Pancreas (tissue), 10 donors: Measurements from ENCODE around the gene CCDC106. TPM values are rescaled to one million over a fixed set of nuclear protein-coding genes. Genes with fewer than 3 reads are reported as not detected.

ENCODE experiments used
- ATAC-seq, 4 donors: fragments of 200-7000 bp; cut with Tn5 transposase; one replicate each; pipeline versions ENCODE4 v1.8.0 to v1.9.1; 2020; ENCODE audit warnings: mild to moderate bottlenecking in 4 of 4, moderate library complexity in 4 of 4
- DNase-seq, 6 donors: peaks; one replicate each; pipeline ENCODE4 v3.0.0-alpha.2; 2020
- FAIRE-seq: peaks from 2 replicates; lab custom pipeline; 2012; peaks lifted over from hg19 to GRCh38; lab: Jason Lieb, UNC
- H3K27ac ChIP-seq, 4 donors: fragments of 200-600 bp; sonication (generic); 1 replicate in 3 of 4; 2 replicates in 1 of 4; pipeline versions ENCODE4 v1.5.0 to v1.8.0; 2020
- H3K27me3 ChIP-seq, 4 donors: fragments of 200-600 bp; one replicate each; pipeline ENCODE4 v1.8.0; 2021
- H3K36me3 ChIP-seq, 3 donors: fragments of 200-600 bp; sonication (generic) in 1 of 3; one replicate each; pipeline versions ENCODE4 v1.5.0 to v1.8.0; 2020 to 2021
- H3K4me1 ChIP-seq, 3 donors: fragments of 200-600 bp; one replicate each; pipeline ENCODE4 v1.8.0; 2021
- H3K4me3 ChIP-seq, 4 donors: fragments of 200-600 bp; sonication (generic) in 2 of 4; one replicate each; pipeline versions ENCODE4 v1.5.0 to v1.8.0; 2020 to 2021
- H3K9me3 ChIP-seq, 4 donors: fragments of 200-600 bp; one replicate each; pipeline ENCODE4 v1.8.0; 2021
- WGBS, 2 donors: extraction: QIAGEN DNeasy Blood & Tissue Kit; methylation state at CpG; one replicate each; pipeline ENCODE4 v1.1.7; 2013; 5-methylcytosine and 5-hydroxymethylcytosine counted together
- intact Hi-C, 3 donors: fragments of 100-400 bp; cut with DNase I; formaldehyde crosslinking; loops; one replicate each; pipeline versions ENCODE4 v1.11.1 to v1.14.2; 2022
- polyA plus RNA-seq, 2 donors: library from polyadenylated mRNA; stranded (reverse); fragments of 200-250 nt; gene quantifications; one replicate each; pipeline ENCODE4 v1.2.3, GENCODE V29; 2013
- total RNA-seq, 6 donors: library from RNA; stranded (reverse); fragmentation: NEBNext Ultra II Directional in 4 of 6; extraction: Animal tissue kit (Norgen Biotek cat#: 25700) in 4 of 6; gene quantifications; one replicate each; pipeline versions ENCODE4 v1.2.1 to v1.2.4, GENCODE V29; 2021 to 2023
- TF ChIP-seq, protein P1 (sequence below), 4 donors: fragments of 200-600 bp; sonication (generic) in 3 of 4; IDR thresholded peaks; one replicate each; pipeline versions ENCODE4 v1.5.0 to v1.8.0; 2021; ENCODE audit warnings: antibody characterized with exemption in 4 of 4
- donor health status: healthy with polysubstance abuse.
- donor health status: DM: no; HTN: no; CAD: no; lungs with moderate emphysema.
- donor health status: DM: no; HTN: no; CAD: no.
- donor health status: control.
- donor health status: control.
- donor health status: Bipolar disorder and iron deficiency.
- donor health status: DM: yes; HTN: yes; CAD: no.
- donor health status: DM: no; HTN: no; CAD: no.
- donor health status: DM: no; HTN: no; CAD: no.
- donor health status: DM: yes; HTN: yes; CAD: no.

The CCDC106 gene
- total and polyA plus RNA-seq, 8 donors = 3.2 to 22.8 (median 5.4) TPM

DNA sequence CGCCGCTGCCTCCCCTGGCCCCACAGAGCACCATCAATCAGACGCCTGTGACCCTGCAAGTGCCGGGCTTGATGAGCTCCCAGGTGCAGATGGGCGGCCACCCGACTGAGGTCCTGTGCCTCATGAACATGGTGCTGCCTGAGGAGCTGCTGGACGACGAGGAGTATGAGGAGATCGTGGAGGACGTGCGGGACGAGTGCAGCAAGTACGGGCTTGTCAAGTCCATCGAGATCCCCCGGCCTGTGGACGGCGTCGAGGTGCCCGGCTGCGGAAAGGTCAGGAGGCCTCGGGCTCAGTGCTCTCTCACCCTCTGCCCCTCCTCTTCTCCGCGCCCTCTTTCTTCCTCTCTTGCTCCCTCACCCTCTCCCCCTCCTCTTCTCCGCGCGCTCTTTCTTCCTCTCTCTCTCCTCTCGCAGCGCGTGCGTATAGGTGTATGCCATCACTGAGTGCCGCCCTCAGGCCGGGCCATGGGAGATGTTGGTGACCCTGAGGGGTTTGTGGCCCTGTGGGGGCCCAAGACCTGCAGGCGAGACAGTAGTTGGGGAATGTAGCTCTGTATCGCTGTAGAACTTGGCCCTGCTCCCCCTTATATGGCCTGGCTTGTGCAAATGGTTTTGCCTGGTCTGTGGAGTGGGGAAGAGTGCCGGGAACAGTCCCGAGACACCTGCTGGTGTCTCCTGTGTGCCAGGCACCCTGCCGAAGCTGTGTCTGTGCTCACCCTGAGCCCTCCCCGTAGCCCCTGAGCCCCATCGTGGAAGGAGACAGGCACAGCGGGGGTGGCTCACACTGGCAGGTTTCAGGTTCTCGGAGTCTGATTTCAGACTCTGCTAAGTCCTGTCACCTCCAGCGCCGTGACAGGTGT lies 21.6 kb downstream of the CCDC106 start:
- TF ChIP-seq, protein P1, sequence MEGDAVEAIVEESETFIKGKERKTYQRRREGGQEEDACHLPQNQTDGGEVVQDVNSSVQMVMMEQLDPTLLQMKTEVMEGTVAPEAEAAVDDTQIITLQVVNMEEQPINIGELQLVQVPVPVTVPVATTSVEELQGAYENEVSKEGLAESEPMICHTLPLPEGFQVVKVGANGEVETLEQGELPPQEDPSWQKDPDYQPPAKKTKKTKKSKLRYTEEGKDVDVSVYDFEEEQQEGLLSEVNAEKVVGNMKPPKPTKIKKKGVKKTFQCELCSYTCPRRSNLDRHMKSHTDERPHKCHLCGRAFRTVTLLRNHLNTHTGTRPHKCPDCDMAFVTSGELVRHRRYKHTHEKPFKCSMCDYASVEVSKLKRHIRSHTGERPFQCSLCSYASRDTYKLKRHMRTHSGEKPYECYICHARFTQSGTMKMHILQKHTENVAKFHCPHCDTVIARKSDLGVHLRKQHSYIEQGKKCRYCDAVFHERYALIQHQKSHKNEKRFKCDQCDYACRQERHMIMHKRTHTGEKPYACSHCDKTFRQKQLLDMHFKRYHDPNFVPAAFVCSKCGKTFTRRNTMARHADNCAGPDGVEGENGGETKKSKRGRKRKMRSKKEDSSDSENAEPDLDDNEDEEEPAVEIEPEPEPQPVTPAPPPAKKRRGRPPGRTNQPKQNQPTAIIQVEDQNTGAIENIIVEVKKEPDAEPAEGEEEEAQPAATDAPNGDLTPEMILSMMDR (IDR thresholded peaks at IDR 0.05) = no peak
- no peak overlapping the region for H3K27ac ChIP-seq
- H3K4me1 ChIP-seq = peaks cover 0 to 2% (median 0%) of the 10 kb centered on the region in 3 donors
- peaks cover 11 to 46% (median 21%) of the 10 kb centered on the region in 3 donors for H3K36me3 ChIP-seq
- no peaks in the 10 kb centered on the region for H3K9me3 ChIP-seq
- DNase-seq = peak in 1 of 6 donors; percentile 74
- H3K4me3 ChIP-seq = no peak overlapping the region
- ATAC-seq = no peak
- FAIRE-seq = no peak
- H3K27me3 ChIP-seq = no peaks in the 10 kb centered on the region
- intact Hi-C loops = no loop called here
- 85 to 87% methylated on average over 36 to 43 of the region's 43 CpGs for WGBS, 2 donors

DNA sequence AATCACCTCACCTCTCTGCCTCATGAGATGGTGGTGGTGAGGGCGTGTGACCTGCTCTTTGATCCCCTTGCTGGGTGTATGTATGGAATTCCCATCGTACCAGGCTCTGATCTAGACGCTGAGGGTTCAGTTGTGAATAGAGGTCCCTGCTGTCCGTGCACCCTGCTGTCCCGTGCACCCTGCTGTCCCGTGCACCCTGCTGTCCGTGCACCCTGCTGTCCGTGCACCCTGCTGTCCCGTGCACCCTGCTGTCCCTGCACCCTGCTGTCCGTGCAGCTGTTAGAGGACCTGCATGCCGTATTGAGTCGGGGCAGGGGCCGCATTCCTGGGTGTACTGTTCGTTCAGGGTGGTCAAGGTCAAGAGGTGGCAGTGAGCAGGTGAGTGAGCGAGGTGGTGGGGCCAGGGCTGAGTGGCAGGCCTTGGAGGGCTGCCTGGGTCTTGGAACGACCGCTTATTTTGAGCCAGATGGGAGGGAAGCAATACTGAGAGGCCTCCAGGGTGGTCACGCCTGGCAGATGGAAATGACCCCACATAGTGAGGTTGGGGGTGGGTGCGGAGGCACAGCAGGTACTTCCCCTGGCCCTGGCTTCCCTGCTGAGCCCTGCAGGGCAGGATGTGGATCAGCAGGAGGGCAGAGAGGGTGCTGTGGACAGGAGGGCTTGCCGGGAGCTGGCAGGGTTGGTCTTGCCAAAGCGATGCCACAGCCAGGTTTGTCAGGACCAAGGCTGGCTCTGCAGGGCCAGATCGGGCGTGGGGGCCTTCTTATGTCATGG lies 22.5 kb downstream of the CCDC106 start:
- Histone ChIP-seq H3K9me3 (no peaks in the 10 kb centered on the region), H3K27me3 (no peaks in the 10 kb centered on the region), H3K4me1 (peaks cover 0 to 2% (median 0%) of the 10 kb centered on the region in 3 donors), H3K27ac (no peak overlapping the region), H3K36me3 (peaks cover 11 to 46% (median 21%) of the 10 kb centered on the region in 3 donors), H3K4me3 (no peak overlapping the region)
- peak in 4 of 6 donors; percentile 55 to 95 (median 62) for DNase-seq
- intact Hi-C loops = no loop called here
- TF ChIP-seq, protein P1 (IDR thresholded peaks at IDR 0.05) = no peak
- 66 to 67% methylated on average over 23 of the region's 23 CpGs for WGBS, 2 donors
- ATAC-seq = no peak
- no peak for FAIRE-seq

DNA sequence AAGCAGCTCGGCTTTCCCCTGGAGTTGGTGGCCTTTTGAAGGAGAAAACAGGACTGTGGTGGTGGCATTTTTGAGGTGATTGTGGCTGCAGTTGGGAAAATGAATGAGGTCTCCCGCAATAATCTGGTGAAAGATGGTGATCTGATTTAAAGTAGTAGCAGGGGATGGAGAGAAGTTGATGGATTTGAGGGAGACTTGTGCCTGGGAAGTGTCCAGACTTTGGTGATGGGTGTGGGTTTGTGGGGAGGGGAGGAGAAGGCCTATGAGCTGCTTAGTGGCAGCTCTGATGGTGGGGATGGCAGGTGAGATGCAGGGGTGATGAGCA lies 23.0 kb downstream of the CCDC106 start:
- peaks cover 0 to 5% (median 1%) of the 10 kb centered on the region in 3 donors for H3K4me1 ChIP-seq
- TF ChIP-seq, protein P1 (IDR thresholded peaks at IDR 0.05) = no peak
- 65 to 71% methylated on average over 2 of the region's 2 CpGs for WGBS, 2 donors
- H3K27me3 ChIP-seq = no peaks in the 10 kb centered on the region
- no peak overlapping the region for H3K4me3 ChIP-seq
- no peaks in the 10 kb centered on the region for H3K9me3 ChIP-seq
- H3K27ac ChIP-seq = no peak overlapping the region
- FAIRE-seq = no peak
- intact Hi-C loops = no loop called here
- H3K36me3 ChIP-seq = peaks cover 8 to 40% (median 18%) of the 10 kb centered on the region in 3 donors
- DNase-seq = no peak
- no peak for ATAC-seq

DNA sequence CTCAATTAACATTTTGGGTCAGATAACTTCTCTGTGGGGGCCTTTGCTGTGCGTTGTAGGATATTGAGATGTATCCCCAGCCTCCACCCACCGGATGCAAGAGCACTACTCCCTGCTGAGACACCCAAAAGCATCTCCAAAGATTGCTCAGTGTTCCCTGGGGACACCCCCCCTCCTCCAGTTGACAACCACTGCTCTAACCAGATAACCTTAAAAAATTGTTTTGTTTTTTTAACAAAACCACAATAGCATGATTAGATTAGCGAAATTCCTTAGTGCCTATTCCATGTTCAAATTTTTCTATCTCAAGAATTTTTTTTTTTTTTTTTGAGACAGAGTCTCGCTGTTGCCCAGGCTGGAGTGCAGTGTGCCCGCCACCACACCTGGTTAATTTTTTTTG lies 24.4 kb downstream of the CCDC106 start:
- Histone ChIP-seq H3K9me3 (no peaks in the 10 kb centered on the region), H3K27me3 (no peaks in the 10 kb centered on the region), H3K27ac (no peak overlapping the region), H3K36me3 (peaks cover 7 to 29% (median 18%) of the 10 kb centered on the region in 3 donors), H3K4me3 (no peak overlapping the region), H3K4me1 (peaks cover 5 to 19% (median 14%) of the 10 kb centered on the region in 3 donors)
- 87 to 89% methylated on average over 5 of the region's 5 CpGs for WGBS, 2 donors
- DNase-seq (peak in 1 of 6 donors; percentile 2), FAIRE-seq (no peak), ATAC-seq (no peak)
- intact Hi-C loops = no loop called here
- TF ChIP-seq, protein P1 (IDR thresholded peaks at IDR 0.05) = no peak
